ENCODE measurements around the gene RPS6KA3. TPM values are rescaled to one million over a fixed set of nuclear protein-coding genes. Genes with fewer than 3 reads are reported as not detected.

Gene RPS6KA3
- total RNA-seq, 1 donor from 2014 or later = 22.8 TPM

DNA sequence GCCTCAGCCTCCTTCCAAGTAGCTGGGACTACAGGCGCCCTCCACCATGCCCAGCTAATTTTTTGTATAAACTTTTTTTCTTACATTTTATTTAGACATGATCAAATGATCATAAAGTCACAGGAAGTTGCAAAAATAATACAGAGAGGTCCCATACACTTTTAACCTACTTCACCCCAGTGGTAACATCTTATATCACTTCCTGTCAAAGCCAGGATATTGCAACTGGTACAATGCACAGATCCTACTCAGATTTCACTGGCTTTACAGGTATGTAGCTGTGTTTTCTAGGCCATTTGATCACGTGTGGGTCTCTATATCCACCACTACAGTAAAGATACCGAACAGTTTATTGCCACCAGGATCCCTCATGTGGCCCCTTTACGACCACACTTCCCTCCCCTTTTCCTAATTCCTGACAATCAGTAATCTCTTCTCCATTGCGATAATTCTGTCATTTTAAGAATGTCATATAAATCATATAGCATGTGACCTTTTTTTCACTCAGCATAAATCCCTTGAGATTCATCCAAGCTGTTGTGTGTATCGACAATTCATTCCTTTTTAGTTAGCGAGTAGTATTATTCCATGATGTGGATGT, 18.0 kb downstream of the RPS6KA3 start:
- Histone ChIP-seq H3K27ac (no peak overlapping the region), H3K36me3 (no peaks in the 10 kb centered on the region), H3K4me3 (no peak overlapping the region), H3K4me1 (no peaks in the 10 kb centered on the region), H3K9me3 (no peaks in the 10 kb centered on the region), H3K27me3 (no peaks in the 10 kb centered on the region)
- intact Hi-C loops (cut with DNase I) = no loop called here
- TF ChIP-seq POLR2A (IDR thresholded peaks at IDR 0.05) (no peak), POLR2AphosphoS5 (IDR thresholded peaks at IDR 0.05; ENCODE audit: insufficient read depth in 1 of 2, low read depth in 1 of 2) (no peak), CTCF (IDR thresholded peaks at IDR 0.05) (no peak)
- DNase-seq (ENCODE audit: extremely low spot score in 2 of 2) = no peak

DNA sequence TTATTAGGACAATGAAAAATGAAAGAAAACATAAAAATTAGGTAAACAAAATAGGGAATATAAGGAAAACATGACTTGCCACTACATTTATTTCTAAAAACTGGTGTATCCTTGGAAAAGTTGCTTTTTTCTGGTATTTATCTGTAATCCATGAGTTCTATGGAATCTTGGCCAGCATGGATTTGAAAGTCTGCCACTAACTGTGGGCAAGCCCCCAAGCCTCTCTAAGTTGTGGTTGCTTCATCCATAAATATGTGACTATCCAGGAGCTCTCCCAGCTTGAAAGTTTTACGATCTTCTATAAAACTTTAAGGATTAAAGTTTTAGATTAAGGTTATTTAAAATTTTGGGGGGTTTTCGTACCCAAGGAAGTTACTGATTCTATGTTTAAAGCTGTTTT, 21.8 kb downstream of the RPS6KA3 start:
- Histone ChIP-seq H3K4me1 (no peaks in the 10 kb centered on the region), H3K27ac (no peak overlapping the region), H3K36me3 (no peaks in the 10 kb centered on the region), H3K9me3 (no peaks in the 10 kb centered on the region), H3K4me3 (no peak overlapping the region), H3K27me3 (no peaks in the 10 kb centered on the region)
- TF ChIP-seq POLR2AphosphoS5 (IDR thresholded peaks at IDR 0.05; ENCODE audit: insufficient read depth in 1 of 2, low read depth in 1 of 2) (no peak), CTCF (IDR thresholded peaks at IDR 0.05) (no peak), POLR2A (IDR thresholded peaks at IDR 0.05) (no peak)
- no peak for DNase-seq (ENCODE audit: extremely low spot score in 2 of 2)
- intact Hi-C loops (cut with DNase I) = no loop called here

GRCh38 chrX:20240201-20240600, 26.5 kb downstream of the RPS6KA3 start:
- intact Hi-C loops (cut with DNase I) = no loop called here

GRCh38 chrX:20237864-20238263, 28.8 kb downstream of the RPS6KA3 start:
- H3K4me1 ChIP-seq = no peaks in the 10 kb centered on the region
- intact Hi-C loops (cut with DNase I) = no loop called here

More at GRCh38 chrX:20240201-20240600, 26.5 kb downstream of the RPS6KA3 start:
- Histone ChIP-seq H3K4me3 (no peak overlapping the region), H3K9me3 (no peaks in the 10 kb centered on the region), H3K27ac (no peak overlapping the region), H3K27me3 (no peaks in the 10 kb centered on the region), H3K36me3 (no peaks in the 10 kb centered on the region), H3K4me1 (no peaks in the 10 kb centered on the region)
- no peak for TF ChIP-seq CTCF (IDR thresholded peaks at IDR 0.05)
- no peak for DNase-seq (ENCODE audit: extremely low spot score in 2 of 2)

GRCh38 chrX:20235755-20236154, 31.0 kb downstream of the RPS6KA3 start:
- H3K4me3 ChIP-seq = no peak overlapping the region
- intact Hi-C loops (cut with DNase I) = no loop called here
- H3K4me1 ChIP-seq = no peaks in the 10 kb centered on the region
- DNase-seq (ENCODE audit: extremely low spot score in 2 of 2) = no peak
- H3K9me3 ChIP-seq = no peaks in the 10 kb centered on the region
- H3K27ac ChIP-seq = no peak overlapping the region
- no peaks in the 10 kb centered on the region for H3K27me3 ChIP-seq
- no peak for TF ChIP-seq POLR2A (IDR thresholded peaks at IDR 0.05)
- no peak for TF ChIP-seq POLR2AphosphoS5 (IDR thresholded peaks at IDR 0.05; ENCODE audit: insufficient read depth in 1 of 2, low read depth in 1 of 2)
- TF ChIP-seq CTCF (IDR thresholded peaks at IDR 0.05) = no peak
- no peaks in the 10 kb centered on the region for H3K36me3 ChIP-seq

More at GRCh38 chrX:20237864-20238263, 28.8 kb downstream of the RPS6KA3 start:
- no peak overlapping the region for H3K27ac ChIP-seq
- H3K36me3 ChIP-seq = no peaks in the 10 kb centered on the region
- H3K9me3 ChIP-seq = no peaks in the 10 kb centered on the region
- no peaks in the 10 kb centered on the region for H3K27me3 ChIP-seq
- no peak overlapping the region for H3K4me3 ChIP-seq
- DNase-seq (ENCODE audit: extremely low spot score in 2 of 2) = no peak
- no peak for TF ChIP-seq POLR2AphosphoS5 (IDR thresholded peaks at IDR 0.05; ENCODE audit: insufficient read depth in 1 of 2, low read depth in 1 of 2)
- no peak for TF ChIP-seq POLR2A (IDR thresholded peaks at IDR 0.05)
